HepG2 (cell line): ENCODE results near the gene KIF13A. TPM values are rescaled to one million over a fixed set of nuclear protein-coding genes. Genes with fewer than 3 reads are reported as not detected.
A peak's percentile ranks its signal among the peaks of the same experiment; 100 is the strongest.

ENCODE experiments used
- ATAC-seq: fragments of 200-7000 bp; cut with Tn5 transposase; 3 replicates; pipeline ENCODE4 v1.9.1; 2020; ENCODE audit warnings: mild to moderate bottlenecking, moderate library complexity
- BruUV-seq: library from RNA; stranded (reverse); fragments of 400-500 nt; replicated peaks from 2 replicates; lab custom pipeline; 2021; lab: Mats Ljungman, UMichigan
- CTCF ChIA-PET: fragments of 300-600 bp; formaldehyde crosslinking; extraction: SDS; loops from one replicate; lab custom pipeline; 2021; ENCODE audit warnings: low total read pairs, inconsistent platforms, low intra/inter-chr PET ratio; lab: Yijun Ruan, JAX
- POLR2A ChIA-PET: fragments of 350-600 bp; sonication (Branson Sonifier 250); formaldehyde crosslinking; loops from one replicate; lab custom pipeline; 2020; ENCODE audit warnings: antibody characterized with exemption, inconsistent platforms; lab: Yijun Ruan, JAX
- DNase-seq: peaks from one replicate; pipeline ENCODE4 v3.0.0-alpha.2; 2015; ENCODE audit warnings: low spot score
- FAIRE-seq: peaks from 3 replicates; lab custom pipeline; 2011; peaks lifted over from hg19 to GRCh38; lab: Jason Lieb, UNC
- H2AFZ ChIP-seq: one replicate; pipeline ENCODE4 v1.6.1; 2011; ENCODE audit warnings: low read length, inconsistent platforms
- H3K27ac ChIP-seq: fragments of 300-600 bp; 3 replicates; pipeline ENCODE4 v1.8.0; 2011; ENCODE audit warnings: mixed run types, mild to moderate bottlenecking, mixed read lengths, low read length, inconsistent platforms; ENCODE audit not compliant: insufficient read depth; ENCODE audit errors: extremely low read length
- H3K27me3 ChIP-seq, 2 experiments: fragments of 200-600 bp in 1 of 2; 2 replicates in 1 of 2; 3 replicates in 1 of 2; pipeline versions ENCODE4 v1.6.0 to v1.8.0; 2011; ENCODE audit warnings: low read length in 2 of 2, mild to moderate bottlenecking in 2 of 2, moderate library complexity in 2 of 2, inconsistent platforms in 1 of 2; ENCODE audit not compliant: insufficient read depth in 2 of 2, control insufficient read depth in 1 of 2
- H3K36me3 ChIP-seq, 2 experiments: fragments of 200-600 bp in 1 of 2; replicated peaks in 1 of 2; 2 replicates in 1 of 2; 3 replicates in 1 of 2; pipeline versions ENCODE4 v1.5.1 to v1.8.0; 2011; ENCODE audit warnings: low read length in 2 of 2, inconsistent platforms in 1 of 2; ENCODE audit not compliant: insufficient read depth in 2 of 2, control insufficient read depth in 1 of 2
- H3K4me1 ChIP-seq: 2 replicates; pipeline ENCODE4 v1.5.1; 2012; ENCODE audit warnings: low read length, inconsistent platforms; ENCODE audit not compliant: insufficient read depth
- H3K4me2 ChIP-seq: 2 replicates; pipeline ENCODE4 v1.6.0; 2011; ENCODE audit warnings: low read depth, low read length, inconsistent platforms
- H3K4me3 ChIP-seq, 3 experiments: fragments of 200-600 bp in 1 of 3; sonication (generic), shearing (Covaris generic) in 1 of 3; replicated peaks in 1 of 3; 2 replicates each; pipeline ENCODE4 v1.5.1; 2011 to 2016; ENCODE audit warnings: low read length in 3 of 3, inconsistent platforms in 2 of 3, low read depth in 2 of 3, mild to moderate bottlenecking in 2 of 3, control low read depth in 1 of 3, mixed read lengths in 1 of 3; ENCODE audit not compliant: insufficient read depth in 1 of 3
- H3K79me2 ChIP-seq: one replicate; pipeline ENCODE4 v1.6.1; 2011; ENCODE audit warnings: low read length, inconsistent platforms; ENCODE audit not compliant: insufficient read depth
- H3K9ac ChIP-seq: 2 replicates; pipeline ENCODE4 v1.6.0; 2011; ENCODE audit warnings: mild to moderate bottlenecking, low read depth, low read length, inconsistent platforms; ENCODE audit not compliant: insufficient read depth
- H3K9me3 ChIP-seq: 2 replicates; pipeline ENCODE4 v1.5.1; 2012; ENCODE audit warnings: mild to moderate bottlenecking, low read length
- H4K20me1 ChIP-seq: 2 replicates; pipeline ENCODE4 v1.6.0; 2011; ENCODE audit warnings: inconsistent platforms, mild to moderate bottlenecking, low read length, moderate library complexity; ENCODE audit not compliant: insufficient read depth
- BCL6 ChIP-seq: IDR thresholded peaks from 2 replicates; pipeline ENCODE4 v1.6.1; 2016; ENCODE audit warnings: missing genetic modification reagents, missing compliant biosample characterization
- CBFB ChIP-seq: sonication (generic); formaldehyde crosslinking; IDR thresholded peaks from 2 replicates; pipeline ENCODE4 v1.4.0; 2020; ENCODE audit warnings: missing genetic modification reagents
- GPN1 ChIP-seq: sonication (generic); formaldehyde crosslinking; IDR thresholded peaks from 2 replicates; pipeline ENCODE4 v1.5.1; 2020; ENCODE audit warnings: missing genetic modification reagents, borderline replicate concordance
- JDP2 ChIP-seq: sonication (generic); formaldehyde crosslinking; IDR thresholded peaks from 2 replicates; pipeline ENCODE4 v1.8.1; 2022; ENCODE audit warnings: missing genetic modification reagents, borderline replicate concordance
- MEIS2 ChIP-seq: sonication (generic); formaldehyde crosslinking; IDR thresholded peaks from 2 replicates; pipeline ENCODE4 v1.9.0; 2021; ENCODE audit warnings: mild to moderate bottlenecking, missing genetic modification reagents
- PAF1 ChIP-seq: IDR thresholded peaks from 2 replicates; pipeline ENCODE4 v1.6.1; 2016; ENCODE audit warnings: missing genetic modification reagents, missing compliant biosample characterization
- SIX1 ChIP-seq: sonication (generic); formaldehyde crosslinking; IDR thresholded peaks from 2 replicates; pipeline ENCODE4 v1.4.0; 2020; ENCODE audit warnings: missing genetic modification reagents, borderline replicate concordance
- ZBTB42 ChIP-seq: sonication (generic); formaldehyde crosslinking; IDR thresholded peaks from 2 replicates; pipeline ENCODE4 v1.5.0; 2020; ENCODE audit warnings: mild to moderate bottlenecking, missing genetic modification reagents
- ZNF232 ChIP-seq: sonication (generic); formaldehyde crosslinking; IDR thresholded peaks from 2 replicates; pipeline ENCODE4 v1.4.0; 2020; ENCODE audit warnings: missing genetic modification reagents, borderline replicate concordance
- ZNF263 ChIP-seq: sonication (generic); formaldehyde crosslinking; IDR thresholded peaks from 2 replicates; pipeline ENCODE4 v1.4.0; 2020; ENCODE audit warnings: missing genetic modification reagents
- ZNF678 ChIP-seq: sonication (generic); formaldehyde crosslinking; IDR thresholded peaks from 2 replicates; pipeline ENCODE4 v1.4.0; 2020; ENCODE audit warnings: mild to moderate bottlenecking, missing genetic modification reagents
- WGBS: methylation state at CpG from one replicate; pipeline ENCODE4 v1.1.6; 2017; ENCODE audit warnings: low lambda C conversion rate; 5-methylcytosine and 5-hydroxymethylcytosine counted together
- in situ Hi-C: cut with HindIII; loops from 2 replicates; pipeline ENCODE4 v1.10.0; 2017; ENCODE audit warnings: low pct_unique_long_range_greater_than_20kb; ENCODE audit not compliant: extremely low pct_ligation_motif_present
- intact Hi-C: fragments of 100-400 bp; cut with micrococcal nuclease; formaldehyde crosslinking; loops from one replicate; pipeline ENCODE4 v1.10.0; 2022; ENCODE audit not compliant: unreplicated experiment
- polyA plus RNA-seq, 8 experiments: library from polyadenylated mRNA; depleted of rRNA in 3 of 8; stranded (reverse) in 7 of 8; unstranded in 1 of 8; fragments of >200 nt; fragmentation: Illumina TruSeq in 4 of 8; extraction: Trizol in 4 of 8; gene quantifications; 2 replicates each; pipeline versions ENCODE4 v1.2.1 to v1.2.3, GENCODE V29; 2011 to 2016; ENCODE audit warnings: low read depth in 4 of 8, missing spikeins in 1 of 8, mixed read lengths in 1 of 8; ENCODE audit not compliant: insufficient read depth in 1 of 8
- total RNA-seq, 5 experiments: library from RNA; depleted of rRNA; stranded (reverse); fragments of >200 nt; fragmentation: Illumina TruSeq; extraction: Trizol; gene quantifications; 2 replicates each; pipeline ENCODE4 v1.2.3, GENCODE V29; 2016; ENCODE audit warnings: low read depth in 1 of 5
- TF ChIP-seq, protein P1 (sequence below): sonication (generic); formaldehyde crosslinking; IDR thresholded peaks from 2 replicates; pipeline ENCODE4 v1.4.0; 2020; ENCODE audit warnings: missing genetic modification reagents

KIF13A gene
- total and polyA plus RNA-seq, 2 of the 13 experiments (the other 11 are each of a cell fraction or from before 2014, with no cell fraction given): 21.1 to 37.2 TPM

DNA sequence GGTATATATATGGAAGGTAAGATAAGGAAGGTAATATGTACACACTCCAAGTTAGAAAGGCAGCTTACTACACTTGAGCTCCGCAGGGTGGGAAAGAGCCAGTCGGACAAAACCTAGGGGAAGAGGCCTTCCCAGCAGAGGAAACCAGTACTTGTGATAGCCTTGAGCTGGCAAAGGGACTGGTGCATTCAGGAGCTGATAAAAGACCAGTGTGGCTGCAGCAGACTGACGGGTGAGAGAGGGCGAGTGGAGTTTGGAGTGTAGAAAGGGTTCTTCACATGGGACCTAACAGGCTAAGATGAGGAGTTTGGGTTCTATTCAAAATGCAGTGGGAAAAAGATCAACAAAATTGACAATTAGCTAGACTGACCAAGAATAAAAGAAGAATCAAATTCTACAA is 49.3 kb upstream of the KIF13A start:
- Histone ChIP-seq H3K9ac (no peak overlapping the region), H2AFZ (no peak overlapping the region), H3K79me2 (no peaks in the 10 kb centered on the region), H3K36me3 (no peaks in the 10 kb centered on the region), H3K4me3 (no peak overlapping the region), H3K27ac (no peak overlapping the region), H3K9me3 (no peaks in the 10 kb centered on the region), H4K20me1 (no peaks in the 10 kb centered on the region), H3K4me1 (peaks cover 24% of the 10 kb centered on the region), H3K27me3 (no peaks in the 10 kb centered on the region; a peak in 1 of 5 replicates), H3K4me2 (no peak overlapping the region)
- no peak for FAIRE-seq
- no peak for ATAC-seq
- in situ Hi-C loops (no loop called here), intact Hi-C loops (no loop called here)
- DNase-seq: no peak
- POLR2A ChIA-PET: no interaction called here
- no TSS peak for BruUV-seq
- no peak for TF ChIP-seq ZBTB42 (CRISPR knock-in tag)
- no peak for TF ChIP-seq JDP2 (CRISPR knock-in tag)
- no peak for TF ChIP-seq ZNF232 (CRISPR knock-in tag)
- no peak for TF ChIP-seq SIX1 (CRISPR knock-in tag)
- 68% methylated on average over 4 of the region's 4 CpGs for WGBS
- CTCF ChIA-PET: no interaction called here

- H3K27ac ChIP-seq: no peak overlapping the region
- H3K4me2 ChIP-seq: peak overlapping the region; percentile 60; the same call in 1 of the 2 replicates
- DNase-seq (no peak), ATAC-seq (no peak; the same call in 2 of the 3 replicates), FAIRE-seq (no peak)
- CTCF ChIA-PET: no interaction called here
- POLR2A ChIA-PET: interaction anchor here (0.7 to 1.0 kb wide), 2 partner anchors 48 to 679 kb away, joined by 3 to 4 read pairs; partner anchors contain the start of gene KIF13A
- no peaks in the 10 kb centered on the region for H3K36me3 ChIP-seq
- H4K20me1 ChIP-seq: no peaks in the 10 kb centered on the region
- no peak overlapping the region for H3K4me3 ChIP-seq
- H2AFZ ChIP-seq: peak overlapping the region; percentile 59
- 49% methylated on average over 13 of the region's 13 CpGs for WGBS
- H3K9ac ChIP-seq: no peak overlapping the region
- H3K9me3 ChIP-seq: no peaks in the 10 kb centered on the region
- peaks cover 24% of the 10 kb centered on the region for H3K4me1 ChIP-seq
- in situ Hi-C loops: no loop called here
- no TSS peak for BruUV-seq
- no peaks in the 10 kb centered on the region for H3K27me3 ChIP-seq
- no peaks in the 10 kb centered on the region for H3K79me2 ChIP-seq
- intact Hi-C loops: no loop called here
- TF ChIP-seq, protein P1, sequence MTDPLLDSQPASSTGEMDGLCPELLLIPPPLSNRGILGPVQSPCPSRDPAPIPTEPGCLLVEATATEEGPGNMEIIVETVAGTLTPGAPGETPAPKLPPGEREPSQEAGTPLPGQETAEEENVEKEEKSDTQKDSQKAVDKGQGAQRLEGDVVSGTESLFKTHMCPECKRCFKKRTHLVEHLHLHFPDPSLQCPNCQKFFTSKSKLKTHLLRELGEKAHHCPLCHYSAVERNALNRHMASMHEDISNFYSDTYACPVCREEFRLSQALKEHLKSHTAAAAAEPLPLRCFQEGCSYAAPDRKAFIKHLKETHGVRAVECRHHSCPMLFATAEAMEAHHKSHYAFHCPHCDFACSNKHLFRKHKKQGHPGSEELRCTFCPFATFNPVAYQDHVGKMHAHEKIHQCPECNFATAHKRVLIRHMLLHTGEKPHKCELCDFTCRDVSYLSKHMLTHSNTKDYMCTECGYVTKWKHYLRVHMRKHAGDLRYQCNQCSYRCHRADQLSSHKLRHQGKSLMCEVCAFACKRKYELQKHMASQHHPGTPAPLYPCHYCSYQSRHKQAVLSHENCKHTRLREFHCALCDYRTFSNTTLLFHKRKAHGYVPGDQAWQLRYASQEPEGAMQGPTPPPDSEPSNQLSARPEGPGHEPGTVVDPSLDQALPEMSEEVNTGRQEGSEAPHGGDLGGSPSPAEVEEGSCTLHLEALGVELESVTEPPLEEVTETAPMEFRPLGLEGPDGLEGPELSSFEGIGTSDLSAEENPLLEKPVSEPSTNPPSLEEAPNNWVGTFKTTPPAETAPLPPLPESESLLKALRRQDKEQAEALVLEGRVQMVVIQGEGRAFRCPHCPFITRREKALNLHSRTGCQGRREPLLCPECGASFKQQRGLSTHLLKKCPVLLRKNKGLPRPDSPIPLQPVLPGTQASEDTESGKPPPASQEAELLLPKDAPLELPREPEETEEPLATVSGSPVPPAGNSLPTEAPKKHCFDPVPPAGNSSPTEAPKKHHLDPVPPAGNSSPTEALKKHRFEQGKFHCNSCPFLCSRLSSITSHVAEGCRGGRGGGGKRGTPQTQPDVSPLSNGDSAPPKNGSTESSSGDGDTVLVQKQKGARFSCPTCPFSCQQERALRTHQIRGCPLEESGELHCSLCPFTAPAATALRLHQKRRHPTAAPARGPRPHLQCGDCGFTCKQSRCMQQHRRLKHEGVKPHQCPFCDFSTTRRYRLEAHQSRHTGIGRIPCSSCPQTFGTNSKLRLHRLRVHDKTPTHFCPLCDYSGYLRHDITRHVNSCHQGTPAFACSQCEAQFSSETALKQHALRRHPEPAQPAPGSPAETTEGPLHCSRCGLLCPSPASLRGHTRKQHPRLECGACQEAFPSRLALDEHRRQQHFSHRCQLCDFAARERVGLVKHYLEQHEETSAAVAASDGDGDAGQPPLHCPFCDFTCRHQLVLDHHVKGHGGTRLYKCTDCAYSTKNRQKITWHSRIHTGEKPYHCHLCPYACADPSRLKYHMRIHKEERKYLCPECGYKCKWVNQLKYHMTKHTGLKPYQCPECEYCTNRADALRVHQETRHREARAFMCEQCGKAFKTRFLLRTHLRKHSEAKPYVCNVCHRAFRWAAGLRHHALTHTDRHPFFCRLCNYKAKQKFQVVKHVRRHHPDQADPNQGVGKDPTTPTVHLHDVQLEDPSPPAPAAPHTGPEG: no peak
- no peak for TF ChIP-seq CBFB (CRISPR knock-in tag)
- no peak for TF ChIP-seq ZNF678 (CRISPR knock-in tag)
- TF ChIP-seq MEIS2 (CRISPR knock-in tag): no peak
- TF ChIP-seq PAF1: no peak
- 0 out of 2 replicates have a peak, but pooled peaks have one; percentile 34 for TF ChIP-seq ZNF263 (CRISPR knock-in tag)
- TF ChIP-seq BCL6 (CRISPR knock-in tag): no peak
- TF ChIP-seq GPN1: no peak
Observed at GRCh38 chr6:18035330-18035854, 48.0 kb upstream of the KIF13A start.
